ENCODE data around the gene KDM5D.

The KDM5D gene

DNA sequence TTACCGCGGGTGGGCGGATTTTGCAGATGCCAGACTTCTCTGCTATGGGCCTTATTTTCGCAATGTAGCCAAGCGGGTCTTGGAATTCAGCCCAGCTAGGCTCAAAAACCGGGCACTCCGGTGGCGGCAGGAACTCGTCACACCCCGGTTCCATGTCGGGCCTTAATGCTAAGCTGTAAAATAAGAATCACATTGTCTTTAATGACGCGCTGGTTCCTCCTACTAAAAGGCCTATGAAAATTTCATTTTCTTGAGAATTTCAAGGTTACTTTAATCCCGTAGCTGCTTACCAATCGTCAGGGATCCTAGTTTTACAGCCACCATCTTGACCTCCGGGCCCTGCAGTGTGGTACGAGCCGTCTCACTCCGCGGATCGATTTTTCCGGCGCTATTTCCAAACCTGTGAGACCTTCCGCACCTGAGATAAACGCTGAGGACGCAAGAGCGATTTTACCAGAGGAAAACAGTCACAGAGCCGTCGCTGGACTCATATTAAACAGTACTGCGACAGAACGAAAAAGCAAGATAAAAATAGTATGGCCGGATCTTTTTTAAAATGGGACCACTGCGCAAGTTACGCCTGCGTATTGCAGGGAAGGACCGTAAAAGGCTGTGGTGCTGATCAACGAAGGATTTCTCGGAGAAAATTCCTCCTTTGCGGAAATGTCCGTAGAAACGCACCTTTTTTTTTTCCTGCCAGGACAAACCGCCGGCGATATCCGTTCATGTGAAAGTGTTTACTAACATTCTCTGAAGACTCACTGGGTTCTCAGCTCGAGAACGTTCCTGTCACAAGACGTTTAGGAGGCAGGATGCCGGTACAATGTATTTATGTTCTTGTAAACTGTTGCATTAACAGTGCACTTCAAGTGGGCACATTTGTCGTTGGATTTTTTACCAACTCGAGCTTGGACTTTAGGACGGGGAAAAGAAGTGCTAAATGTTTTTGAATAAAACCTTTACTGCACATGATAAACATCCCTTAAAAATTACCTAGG lies at the start of gene KDM5D:
TSS of gene KDM5D (minus strand) at position 346 of the 998 bp plus-strand sequence. CDS start at position 154, 192 bp downstream.
- no peak for DNase-seq (ENCODE audit: low read depth)

GRCh38 chrY:19768375-19768774 lies 23.8 kb upstream of the KDM5D start:
- no peak for DNase-seq (ENCODE audit: low read depth)

GRCh38 chrY:19743331-19743730 lies 1.2 kb downstream of the KDM5D start:
- DNase-seq (ENCODE audit: low read depth), result no peak

GRCh38 chrY:19742153-19742552 lies 2.4 kb downstream of the KDM5D start:
- DNase-seq (ENCODE audit: low read depth), result no peak

GRCh38 chrY:19734425-19734824 lies 10.1 kb downstream of the KDM5D start:
- no peak for DNase-seq (ENCODE audit: low read depth)

- DNase-seq (ENCODE audit: low read depth), result no peak
Observed at GRCh38 chrY:19717950-19718349, 26.6 kb downstream of the KDM5D start.

DNA sequence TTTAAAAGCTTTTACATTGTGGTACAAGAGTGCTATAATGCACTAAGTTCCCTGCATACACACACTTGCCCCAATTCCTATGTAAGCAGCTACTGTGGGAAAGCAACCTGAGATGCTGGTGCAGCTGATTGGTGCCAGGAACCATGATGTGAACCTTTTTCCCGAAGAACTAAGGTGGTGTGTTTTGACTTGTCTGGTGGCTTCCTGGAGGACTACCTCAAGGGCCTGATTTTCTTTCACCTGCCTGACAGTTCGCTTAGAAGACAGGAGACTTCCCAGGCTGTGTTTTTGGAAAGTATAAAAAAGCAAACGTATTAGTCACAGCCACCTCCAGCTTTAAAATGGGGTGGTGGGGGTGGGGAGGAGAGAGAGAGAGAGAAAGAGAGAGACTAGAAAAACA lies 27.4 kb downstream of the KDM5D start:
- no peak for DNase-seq (ENCODE audit: low read depth)

DNA sequence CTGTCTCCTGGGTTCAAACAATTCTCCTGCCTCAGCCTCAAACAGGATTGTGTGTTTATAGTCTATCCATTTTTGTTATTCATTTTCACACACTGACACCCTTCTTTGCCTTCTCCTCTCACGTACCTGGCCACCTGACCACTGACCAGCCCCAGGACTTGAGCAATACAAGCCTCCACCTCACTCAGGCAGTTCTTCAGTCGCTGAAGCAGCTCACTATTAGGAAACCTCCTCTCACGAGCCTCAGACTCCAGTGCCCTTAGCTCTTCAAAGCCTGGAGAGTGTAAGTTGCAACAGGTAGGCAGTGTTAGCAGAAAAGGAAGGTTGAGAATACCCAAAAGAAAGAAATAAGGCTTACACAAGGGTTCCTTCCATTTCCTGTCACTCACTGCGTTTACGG lies 29.3 kb downstream of the KDM5D start:
- no peak for DNase-seq (ENCODE audit: low read depth)

DNA sequence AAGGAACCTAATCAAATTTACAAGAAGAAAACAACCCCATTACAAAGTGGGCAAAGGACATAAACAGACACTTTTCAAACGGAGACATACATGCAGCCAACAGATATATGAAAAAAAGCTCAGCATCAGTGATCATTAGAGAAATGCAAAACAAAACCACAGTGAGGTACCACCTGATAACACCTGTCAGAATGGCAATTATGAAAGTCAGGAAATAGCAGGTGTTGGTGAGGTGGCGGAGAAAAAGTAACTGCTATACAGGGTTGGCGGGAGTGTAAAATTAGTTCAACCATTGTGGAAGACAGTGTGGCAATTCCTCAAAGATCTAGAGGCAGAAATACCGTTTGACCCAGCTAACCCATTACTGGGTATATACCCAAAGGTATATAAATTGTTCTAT lies 31.1 kb downstream of the KDM5D start:
- DNase-seq (ENCODE audit: low read depth), result no peak

DNA sequence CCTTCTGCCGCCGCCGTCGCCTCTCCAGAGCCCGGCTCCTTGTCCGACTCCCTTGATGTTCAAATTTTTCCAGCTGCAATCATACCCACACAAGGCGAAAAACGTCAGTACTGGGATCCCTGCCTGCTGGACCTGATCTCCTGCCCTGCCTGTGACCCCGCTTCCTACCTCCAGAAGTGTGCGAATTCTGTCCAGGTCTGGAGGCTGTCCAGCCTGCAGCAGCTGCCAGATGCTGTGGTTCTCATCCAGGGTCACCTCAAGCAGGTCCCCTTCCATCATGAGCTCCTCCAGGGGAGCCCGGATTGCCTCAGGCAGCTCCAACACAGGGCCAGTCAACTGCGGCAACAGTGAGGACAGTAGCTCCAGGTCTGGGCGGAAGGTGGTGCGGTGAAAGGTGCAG lies 38.3 kb downstream of the KDM5D start:
- no peak for DNase-seq (ENCODE audit: low read depth)

DNA sequence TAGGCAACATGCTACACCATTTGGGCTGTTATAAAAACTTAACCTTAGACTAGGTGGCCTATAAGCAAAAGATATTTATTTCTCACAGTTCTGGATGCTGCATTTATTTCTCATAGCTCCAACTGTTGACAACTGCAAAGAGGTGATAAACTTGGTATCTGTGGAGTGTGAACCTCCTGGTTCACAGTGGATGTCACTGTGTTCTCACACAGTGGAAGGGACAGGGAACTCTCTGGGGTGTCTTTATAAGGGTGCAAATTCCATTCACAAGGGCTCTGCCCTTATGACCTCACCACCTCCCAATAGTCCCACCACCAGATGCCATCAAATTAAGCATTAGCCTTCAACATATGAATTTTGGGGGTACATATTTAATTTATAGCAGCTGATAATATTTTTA lies 46.0 kb downstream of the KDM5D start:
- no peak for DNase-seq (ENCODE audit: low read depth)

DNA sequence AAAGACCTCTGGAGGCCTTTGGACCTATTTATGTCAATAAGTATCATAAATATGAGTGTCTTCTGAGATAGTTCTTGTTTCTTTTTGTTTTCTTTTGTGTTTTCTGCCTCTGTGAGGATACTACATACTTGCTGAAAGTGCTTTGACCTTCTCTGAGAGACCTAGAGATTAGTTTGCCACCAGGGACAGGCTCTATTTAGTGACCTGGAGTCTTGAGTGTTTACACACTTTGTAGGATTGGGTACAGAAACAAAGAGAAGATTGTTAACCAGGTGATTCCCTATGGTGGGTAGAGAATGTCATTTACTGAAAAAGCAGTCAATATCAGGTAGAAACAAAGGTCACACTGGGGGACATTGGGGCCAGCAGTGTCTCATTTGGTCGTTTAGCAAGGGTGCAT lies 63.7 kb downstream of the KDM5D start:
- no peak for DNase-seq (ENCODE audit: low read depth)
